ENCODE data around the gene CDKL4.
A peak's percentile ranks its signal among the peaks of the same experiment; 100 is the strongest.
"Not testable (repeated sequence)": the region's sequence is repeated elsewhere in the genome, so short reads cannot be mapped to it uniquely, and the experiment has no call there.

The CDKL4 gene

DNA sequence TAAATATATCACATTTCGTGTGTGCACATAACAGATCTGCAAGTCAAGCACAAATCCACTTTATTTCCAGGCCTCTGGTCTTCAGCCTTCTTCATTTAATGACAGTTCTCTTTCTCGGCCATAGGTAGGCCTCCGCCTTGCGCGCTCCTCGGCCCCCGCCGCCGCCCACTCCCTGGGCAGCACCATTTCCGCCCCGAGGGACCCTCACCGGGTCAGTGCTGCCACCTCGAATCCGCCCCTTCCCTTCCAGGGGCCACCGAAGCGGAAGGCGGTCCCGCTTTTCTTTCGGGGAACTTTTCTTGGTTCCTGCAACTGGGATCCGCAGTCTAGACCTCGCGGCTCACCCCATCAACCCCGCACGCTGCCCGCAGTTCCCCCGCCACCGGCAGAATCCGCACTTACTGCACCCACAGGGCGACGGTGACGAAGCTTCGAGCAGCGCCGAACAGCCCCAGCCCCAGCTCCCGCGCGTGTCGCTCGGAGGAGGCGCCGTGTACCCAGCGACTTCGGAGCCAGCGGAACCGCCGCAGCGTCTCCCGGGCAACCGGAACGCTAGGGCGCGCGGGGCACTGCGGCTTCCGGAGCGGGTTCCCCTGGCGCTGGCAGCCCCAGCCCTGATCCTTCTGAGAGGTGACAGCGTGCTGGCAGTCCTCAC, at the start of gene CDKL4:
TSS of gene CDKL4 (minus strand) at position 502 of the 655 bp plus-strand sequence.
- DNase-seq, result no peak

DNA sequence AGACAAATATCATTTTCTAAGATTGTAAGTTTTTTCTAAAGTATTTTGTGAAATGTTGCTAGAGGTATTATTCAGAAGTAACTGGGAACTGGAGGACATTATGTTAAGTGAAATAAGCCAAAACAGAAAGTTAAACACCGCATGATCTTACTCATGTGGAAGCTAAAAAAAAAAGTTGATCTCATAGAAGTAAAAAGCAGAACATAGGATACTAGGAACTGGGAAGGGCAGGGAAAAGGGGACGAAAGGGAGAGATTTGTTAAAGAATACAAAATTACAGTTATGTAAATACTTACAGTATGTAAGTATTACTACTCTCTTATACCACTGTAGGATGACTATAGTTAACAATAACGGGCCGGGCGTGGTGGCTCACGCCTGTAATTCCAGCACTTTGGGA, 46.7 kb upstream of the CDKL4 start:
- DNase-seq, result no peak

DNA sequence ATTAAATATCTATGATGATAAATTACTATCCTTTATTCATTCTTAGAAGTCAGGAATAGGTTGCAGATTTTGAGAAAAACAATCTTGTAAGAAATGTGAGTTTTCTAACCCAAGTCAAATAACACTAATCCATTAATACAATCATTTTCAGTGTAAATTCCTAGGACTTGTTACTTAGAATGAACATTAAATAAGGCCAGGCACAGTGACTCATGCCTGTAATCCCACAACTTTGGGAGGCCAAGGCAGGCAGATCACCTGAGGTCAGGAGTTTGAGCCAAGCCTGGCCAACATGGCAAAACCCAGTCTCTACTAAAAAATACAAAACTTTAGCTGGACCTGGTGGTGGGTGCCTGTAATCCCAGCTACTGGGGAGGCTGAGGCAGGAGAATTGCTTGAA, 45.8 kb upstream of the CDKL4 start:
- DNase-seq, result no peak

DNA sequence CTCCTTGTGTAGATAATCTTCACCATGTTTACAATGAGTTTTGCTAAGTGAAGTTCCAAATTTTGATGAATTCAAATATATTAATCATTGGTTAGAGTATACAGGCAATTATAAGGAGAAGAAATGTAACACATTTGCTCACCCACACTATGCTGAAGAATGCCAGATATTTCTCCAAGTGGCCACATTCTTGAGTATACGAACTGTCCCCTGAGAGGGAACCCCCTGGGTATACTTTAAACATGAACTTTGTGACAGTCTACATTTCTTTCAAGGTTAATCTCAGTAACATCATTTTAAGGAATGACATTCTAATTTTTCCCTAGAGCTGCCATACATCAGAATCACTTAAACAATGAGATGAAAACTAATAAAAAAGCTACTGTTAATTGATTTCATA, 39.8 kb upstream of the CDKL4 start:
- DNase-seq, result no peak

DNA sequence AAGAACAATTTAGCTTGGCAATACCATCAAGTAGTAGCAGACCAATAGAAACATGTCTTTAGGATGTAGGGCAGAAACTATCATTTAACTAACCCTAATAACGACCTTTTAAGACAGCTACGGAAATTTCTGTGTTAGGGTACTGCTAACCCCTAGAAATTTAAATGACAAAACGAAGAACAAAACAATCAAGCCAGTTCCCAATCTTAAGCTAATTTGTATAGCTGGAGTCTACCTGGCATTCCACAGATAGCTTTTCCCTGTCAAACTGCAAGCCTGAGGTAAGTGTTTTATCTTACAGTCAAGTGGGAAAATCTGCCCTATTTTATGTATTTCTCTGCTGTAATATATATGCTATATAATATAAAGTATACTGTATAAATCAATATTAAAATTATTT, 37.6 kb upstream of the CDKL4 start:
- no peak for DNase-seq

DNA sequence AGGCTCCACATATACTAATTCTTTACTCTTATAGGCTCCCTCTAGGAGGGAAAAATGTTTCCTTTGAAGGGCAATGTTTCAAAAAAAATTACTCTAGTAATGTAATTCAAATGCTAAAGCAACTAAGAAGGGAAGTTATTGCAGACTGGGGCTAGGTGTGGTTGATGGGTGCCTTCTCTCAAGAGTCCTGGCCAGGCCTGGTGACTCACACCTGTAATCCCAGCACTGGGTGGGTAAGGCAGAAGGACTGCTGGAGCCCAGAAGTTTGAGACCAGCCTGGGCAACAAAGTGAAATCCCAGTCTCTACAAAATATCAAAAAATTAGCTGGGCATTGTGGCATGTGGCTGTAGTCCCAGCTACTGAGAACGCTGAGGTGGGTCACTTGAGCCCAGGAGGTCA, 31.2 kb upstream of the CDKL4 start:
- DNase-seq, result no peak

DNA sequence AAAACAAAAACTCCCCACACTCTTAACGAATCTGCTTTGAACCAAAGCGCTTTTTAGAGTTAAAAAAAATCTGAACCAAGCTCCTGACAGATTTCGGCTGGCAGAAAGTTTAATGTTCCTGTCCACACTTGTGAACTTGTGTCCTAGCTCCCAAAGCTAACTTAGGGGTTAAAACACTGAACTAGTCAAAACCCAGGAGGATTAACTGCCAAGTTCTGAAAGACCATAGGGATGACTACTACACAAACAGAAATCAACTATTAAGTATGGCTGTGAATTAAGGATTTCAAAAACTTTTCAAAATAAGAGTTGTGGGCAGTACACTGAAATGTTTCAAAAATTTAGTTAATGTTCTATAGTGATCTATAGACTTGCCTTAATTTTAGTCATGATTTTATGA, 26.2 kb upstream of the CDKL4 start:
- no peak for DNase-seq

DNA sequence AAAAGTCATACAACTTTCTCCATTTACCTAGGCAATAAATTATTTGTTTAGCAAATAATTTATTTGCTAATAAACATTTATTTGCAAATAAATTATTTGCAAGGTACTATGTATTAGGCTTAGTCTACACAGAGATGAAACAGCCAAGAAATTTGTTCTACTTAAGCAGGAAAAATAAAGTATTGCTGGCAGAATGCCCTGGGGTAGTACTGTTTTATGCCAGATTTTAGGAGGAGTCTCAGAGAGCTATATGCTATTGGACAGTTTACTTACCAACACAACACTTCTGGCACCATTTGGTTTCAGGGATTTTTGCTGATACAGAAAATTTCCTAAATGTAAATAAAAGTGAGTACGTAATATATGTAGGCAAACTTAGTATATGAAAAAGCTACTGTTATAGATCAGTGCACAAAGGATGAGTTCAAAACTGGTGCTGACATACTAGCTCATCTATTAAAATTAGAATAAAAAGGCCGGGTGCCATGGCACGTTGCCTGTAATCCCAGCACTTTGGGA, 23.2 kb upstream of the CDKL4 start:
- no peak for DNase-seq

DNA sequence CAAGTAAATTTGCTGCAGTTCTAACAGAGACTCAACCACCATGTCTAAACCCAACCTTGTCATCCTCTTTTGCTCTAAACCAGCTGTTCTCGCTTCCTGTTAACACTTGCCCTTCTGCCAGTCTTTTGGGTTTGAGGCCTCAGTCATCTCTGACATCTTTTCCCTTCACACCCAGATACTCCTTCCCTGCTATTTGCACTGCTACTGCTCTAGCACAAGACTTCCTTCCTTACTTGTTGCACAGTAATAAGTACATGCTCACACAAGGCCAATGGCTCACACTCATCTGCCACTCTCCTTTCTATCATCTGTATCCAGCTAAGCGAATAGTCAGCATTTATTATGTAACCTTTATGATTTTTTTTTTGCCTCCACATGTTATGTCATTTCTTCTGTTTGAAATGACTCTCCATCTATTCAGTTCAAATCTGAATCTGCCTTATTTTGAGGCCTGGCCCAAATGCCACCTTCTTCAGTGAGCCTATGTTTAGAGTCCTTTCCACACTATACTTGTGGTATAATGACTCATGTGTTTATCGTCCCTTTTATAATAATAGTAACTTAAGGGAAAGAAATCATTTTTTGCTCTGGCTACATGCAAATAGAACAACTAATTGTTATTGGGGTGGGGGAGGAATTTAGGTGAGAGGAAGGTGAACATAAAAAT, 22.5 kb upstream of the CDKL4 start:
- DNase-seq, result no peak

DNA sequence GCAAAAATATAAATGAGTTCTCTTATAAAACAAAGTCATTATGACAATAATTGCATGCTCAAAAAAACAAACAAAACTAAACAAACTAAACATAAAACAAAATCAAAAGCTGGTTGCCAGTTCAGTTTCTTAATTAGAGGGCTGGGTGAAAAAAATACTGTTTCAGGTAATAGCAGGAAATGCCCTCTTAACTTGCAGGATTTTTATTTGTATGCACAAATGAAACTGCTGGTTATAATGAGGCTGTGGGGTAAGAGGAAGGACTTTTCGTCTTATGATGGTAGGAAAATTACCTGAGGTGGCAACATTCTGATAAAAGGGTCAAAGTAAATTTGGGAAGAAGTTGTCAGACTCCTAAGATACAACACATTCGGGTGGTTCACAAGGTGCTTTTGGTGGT, 21.5 kb upstream of the CDKL4 start:
- DNase-seq, result peak; percentile 67

DNA sequence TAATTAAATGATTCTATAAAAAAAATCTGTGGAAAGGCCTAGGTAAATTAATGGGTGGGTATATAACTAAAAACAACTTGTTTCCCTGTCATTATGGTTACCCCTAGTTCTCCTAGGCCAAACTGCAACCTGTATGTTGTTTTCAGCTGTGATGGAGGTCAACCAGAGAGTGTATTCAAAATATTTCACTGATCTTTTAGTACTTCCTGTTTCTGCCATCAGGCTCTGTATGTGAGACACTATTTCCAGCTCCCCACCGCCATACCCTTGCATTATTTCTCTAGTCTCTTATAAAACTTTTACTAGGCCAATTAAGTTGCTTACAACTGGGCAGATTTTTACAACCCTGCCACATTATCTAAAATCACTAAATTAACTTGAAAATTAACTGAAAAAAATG, 21.0 kb upstream of the CDKL4 start:
- DNase-seq, result no peak

DNA sequence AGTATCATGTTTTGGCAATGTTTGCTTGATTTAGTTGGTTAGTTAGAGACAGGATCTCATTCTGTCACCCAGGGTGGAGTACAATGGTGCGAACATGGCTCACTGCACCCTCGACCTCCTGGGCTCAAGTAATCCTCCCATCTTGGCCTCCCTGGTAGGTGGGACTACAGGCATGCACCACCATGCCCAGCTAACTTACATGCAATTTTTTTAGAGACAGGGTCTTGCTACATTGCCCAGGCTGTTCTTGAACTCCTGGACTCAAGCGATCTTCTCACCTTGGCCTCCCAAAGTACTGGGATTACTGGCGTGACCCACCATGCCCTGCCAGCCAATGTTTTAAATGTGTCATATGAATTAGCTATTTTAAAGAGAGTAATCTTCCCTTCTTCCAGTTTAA, 16.3 kb upstream of the CDKL4 start:
- DNase-seq, result no peak

DNA sequence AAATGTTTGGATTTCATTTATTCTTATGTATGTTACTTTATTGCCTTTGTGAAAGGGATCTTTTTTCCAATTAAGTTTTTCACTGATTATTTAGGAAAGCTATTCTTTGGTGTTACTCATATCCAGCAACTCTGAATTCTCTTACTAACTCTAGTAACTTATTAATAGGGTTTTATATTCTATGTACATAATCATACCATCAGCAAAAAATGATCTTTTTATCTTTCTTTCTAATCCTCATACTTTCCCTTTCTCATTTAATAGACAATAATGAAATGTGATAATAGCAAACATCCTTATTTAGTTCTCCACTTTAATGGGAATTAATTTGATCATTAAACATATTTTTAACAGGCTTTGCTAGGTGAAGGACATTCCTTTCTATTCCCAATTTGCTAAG, 12.3 kb upstream of the CDKL4 start:
- DNase-seq, result no peak

DNA sequence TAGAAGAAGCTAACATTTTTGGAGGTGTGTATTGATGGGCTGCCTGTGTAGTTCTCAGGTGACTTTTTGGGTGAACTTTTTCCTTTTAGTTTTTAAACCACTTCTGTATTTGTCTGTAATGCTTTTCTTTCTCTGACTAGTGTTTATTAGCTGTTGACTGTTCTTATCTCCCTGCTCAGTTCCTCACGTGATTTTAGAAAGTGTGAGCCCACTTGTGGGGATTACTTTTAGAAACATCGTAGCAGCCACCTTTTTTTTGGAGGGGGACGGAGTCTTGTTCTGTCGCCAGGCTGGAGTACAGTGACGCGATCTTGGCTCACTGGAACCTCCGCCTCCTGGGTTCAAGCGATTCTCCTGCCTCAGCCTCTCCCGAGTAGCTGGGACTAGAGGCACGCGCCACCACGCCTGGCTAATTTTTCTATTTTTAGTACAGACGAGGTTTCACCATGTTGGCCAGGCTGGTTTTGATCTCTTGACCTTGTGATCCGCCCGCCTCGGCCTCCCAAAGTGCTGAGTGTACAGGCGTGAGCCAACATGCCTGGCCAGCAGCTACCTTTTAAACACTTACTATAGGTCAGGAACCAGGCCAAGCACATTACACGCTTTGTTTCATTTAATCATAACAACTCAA, 9.2 kb upstream of the CDKL4 start:
- DNase-seq, result no peak

DNA sequence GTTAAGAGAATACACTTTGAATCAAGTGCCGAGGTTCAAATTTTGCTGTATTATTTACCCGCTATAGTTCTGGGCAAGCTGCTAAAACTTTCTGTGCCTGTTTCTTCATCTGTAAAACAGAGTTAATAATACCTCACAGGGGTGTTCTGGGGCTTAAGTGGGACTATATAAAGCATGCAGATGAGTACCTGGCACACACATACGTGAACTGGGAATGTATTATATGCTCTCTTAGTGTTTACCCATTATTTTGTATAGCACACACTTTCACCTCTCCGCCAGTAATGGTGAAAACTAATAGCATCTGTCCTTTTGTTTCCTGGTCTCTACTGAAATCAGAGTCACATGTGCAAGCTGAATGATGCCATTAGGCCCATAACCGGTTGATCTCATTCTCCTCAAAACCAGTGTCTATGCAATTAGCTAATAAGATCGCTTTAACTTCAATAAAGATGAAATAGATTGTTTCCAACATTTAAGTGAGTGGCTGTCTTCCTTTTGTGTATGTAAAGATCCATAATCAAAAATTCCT, 3.8 kb upstream of the CDKL4 start:
- no peak for DNase-seq

DNA sequence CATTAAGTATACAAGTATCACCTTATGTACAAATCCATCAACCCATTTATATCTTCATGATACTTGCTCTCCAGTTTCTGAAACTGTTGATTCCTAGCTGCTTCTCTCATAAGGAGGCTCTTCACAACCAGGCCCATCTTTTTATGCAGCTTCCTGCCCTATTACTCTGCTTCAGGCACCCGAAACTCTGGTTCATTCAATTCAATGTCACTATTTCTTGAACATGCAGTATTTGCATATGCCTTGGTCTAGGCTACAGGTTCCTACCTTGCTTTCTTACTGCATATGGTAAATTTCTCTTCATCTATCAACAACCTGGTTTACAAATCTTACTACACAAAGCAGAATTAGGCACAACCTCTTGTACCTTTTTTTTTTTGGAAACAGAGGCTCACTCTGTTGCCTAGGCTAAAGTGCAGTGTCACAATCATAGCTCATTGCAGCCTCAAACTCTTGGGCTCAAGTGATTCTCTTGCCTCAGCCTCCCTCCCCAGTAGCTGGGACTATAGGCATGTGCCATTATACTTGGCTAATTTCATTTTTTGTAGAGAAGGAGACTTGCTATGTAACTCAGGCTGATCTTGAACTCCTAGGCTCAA, 2.7 kb upstream of the CDKL4 start:
- no peak for DNase-seq

DNA sequence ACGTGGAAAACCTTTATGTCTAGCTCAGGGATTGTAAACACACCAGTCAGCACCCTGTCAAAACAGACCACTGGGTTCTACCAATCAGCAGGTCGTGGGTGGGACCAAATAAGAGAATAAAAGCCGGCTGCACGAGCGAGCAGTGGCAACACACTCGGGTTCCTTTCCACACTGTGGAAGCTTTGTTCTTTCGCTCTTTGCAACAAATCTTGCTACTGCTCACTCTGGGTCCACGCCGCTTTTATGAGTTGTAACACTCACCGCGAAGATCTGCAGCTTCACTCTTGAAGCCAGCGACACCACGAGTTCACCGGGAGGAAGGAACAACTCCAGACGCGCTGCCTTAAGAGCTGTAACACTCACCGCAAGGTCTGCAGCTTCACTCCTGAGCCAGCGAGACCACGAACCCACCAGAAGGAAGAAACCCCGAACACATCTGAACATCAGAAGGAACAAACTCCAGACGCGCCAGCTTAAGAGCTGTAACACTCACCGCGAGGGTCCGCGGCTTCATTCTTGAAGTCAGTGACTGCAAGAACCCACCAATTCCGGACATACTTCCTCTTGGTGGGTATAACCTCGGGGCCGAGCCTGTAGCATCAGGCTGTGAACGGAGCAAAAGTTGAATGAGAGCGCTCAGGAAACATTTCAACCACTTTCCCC, 1.3 kb upstream of the CDKL4 start:
- not testable (repeated sequence) for DNase-seq

DNA sequence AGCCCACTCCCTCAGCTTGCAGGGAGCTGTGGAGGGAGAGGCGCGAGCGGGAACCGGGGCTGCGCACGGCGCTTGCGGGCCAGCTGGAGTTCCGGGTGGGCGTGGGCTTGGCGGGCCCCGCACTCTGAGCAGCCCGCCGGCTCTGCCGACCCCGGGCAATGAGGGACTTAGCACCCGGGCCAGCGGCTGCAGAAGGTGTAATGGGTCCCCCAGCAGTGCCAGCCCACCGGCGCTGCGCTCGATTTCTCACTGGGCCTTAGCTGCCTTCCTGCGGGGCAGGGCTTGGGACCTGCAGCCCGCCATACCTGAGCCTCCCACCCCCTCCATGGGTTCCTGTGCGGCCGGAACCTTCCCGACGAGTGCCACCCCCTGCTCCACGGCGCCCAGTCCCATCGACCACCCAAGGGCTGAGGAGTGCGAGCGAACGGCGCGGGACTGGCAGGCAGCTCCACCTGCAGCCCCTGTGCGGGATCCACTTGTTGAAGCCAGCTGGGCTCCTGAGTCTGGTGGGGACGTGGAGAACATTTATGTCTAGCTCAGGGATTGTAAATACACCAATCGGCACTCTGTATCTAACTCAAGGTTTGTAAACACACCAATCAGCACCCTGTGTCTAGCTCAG, 582 bp upstream of the CDKL4 start:
- DNase-seq, result not testable (repeated sequence)

DNA sequence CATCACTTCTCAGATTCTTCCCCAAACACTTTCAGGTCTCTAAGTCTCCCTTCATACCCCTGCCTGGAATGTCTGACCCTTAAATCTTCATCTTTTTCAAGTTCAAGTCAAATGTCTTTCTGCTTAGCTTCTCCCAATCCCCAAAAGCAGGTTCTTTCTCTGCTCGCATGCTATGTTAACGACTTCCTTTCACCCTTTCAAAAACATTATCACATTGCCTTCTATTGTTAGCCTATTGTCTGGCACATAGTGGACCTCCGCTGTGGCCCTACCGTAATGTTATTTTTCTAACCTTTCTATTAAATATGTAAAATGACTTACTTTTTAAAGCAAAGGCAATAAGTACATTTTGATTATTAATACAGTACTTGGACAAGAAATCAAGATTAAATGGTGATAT, 2.2 kb downstream of the CDKL4 start:
- DNase-seq, result no peak

DNA sequence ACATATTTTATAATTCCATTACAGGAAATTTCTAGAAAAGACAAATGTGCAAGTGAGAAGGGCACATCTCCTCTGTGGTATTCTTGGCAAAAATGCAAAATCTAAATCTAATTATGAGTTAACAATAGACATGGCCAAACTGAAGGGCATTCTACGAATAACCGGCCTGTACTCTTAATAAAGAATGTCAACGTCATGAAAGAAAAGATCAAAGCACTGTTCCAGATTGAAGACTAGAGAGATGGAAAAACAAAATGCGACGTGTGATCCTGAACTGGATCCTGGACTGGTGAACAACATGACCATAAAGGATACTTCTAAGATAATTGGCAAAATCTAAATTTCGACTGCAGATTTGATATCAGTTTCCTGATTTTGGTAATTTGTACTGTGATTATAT, 3.0 kb downstream of the CDKL4 start:
- DNase-seq, result no peak

DNA sequence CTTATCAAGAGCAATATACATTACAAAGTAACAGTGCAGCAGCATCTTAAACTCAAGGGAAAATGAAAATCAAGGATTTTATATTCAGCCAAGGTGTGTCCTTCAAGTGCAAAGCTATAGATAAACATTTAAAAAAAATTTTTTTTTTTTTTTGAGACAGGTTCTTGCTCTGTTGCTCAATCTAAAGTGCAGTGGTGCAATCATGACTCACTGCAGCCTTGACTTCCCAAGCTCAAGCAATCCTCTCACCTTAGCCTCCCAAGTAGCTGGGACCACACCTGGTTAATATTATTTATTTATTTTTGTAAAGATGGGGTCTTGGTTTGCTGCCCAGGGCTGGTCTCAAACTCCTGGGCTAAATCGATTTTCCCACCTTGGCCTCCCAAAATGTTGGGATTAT, 9.0 kb downstream of the CDKL4 start:
- DNase-seq, result no peak

DNA sequence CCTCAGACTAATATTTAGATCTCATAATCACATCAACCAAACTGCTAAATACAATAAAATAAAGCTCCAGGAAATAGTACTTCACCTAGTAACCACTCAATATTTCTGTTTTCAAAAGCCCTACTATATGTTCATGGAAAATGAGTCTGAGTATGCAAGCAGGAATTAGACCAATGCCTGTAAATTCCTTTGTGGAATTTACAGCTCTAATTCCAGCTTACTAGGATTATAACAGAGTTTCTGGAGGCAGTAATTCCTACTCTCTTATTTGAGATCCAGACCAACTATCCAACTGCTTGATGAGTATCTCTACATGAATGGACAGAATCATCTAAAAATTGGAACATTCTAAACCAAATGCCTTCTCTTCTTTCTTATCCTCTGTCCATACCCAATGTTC, 11.6 kb downstream of the CDKL4 start:
- DNase-seq, result no peak
